ENCODE measurements around the gene PPM1J. TPM values are rescaled to one million over a fixed set of nuclear protein-coding genes. Genes with fewer than 3 reads are reported as not detected.
A peak's percentile ranks its signal among the peaks of the same experiment; 100 is the strongest.

The PPM1J gene
- total RNA-seq, 1 donor from 2014 or later: 1.8 TPM

- intact Hi-C loops (cut with DNase I): no loop called here
- no peak for ATAC-seq
- no peak for DNase-seq (ENCODE audit: low spot score)
These were observed 18.4 kb downstream of the PPM1J start for GRCh38 chr1:112696578-112697314.

- intact Hi-C loops (cut with DNase I): no loop called here
- no peak for ATAC-seq
- no peak for DNase-seq (ENCODE audit: low spot score)
These were observed 19.9 kb downstream of the PPM1J start for GRCh38 chr1:112695276-112695675.

- DNase-seq (ENCODE audit: low spot score): no peak
- no peak for ATAC-seq
- intact Hi-C loops (cut with DNase I): no loop called here
These were observed 20.7 kb downstream of the PPM1J start for GRCh38 chr1:112694363-112694929.

- intact Hi-C loops (cut with DNase I): no loop called here
- no peak for DNase-seq (ENCODE audit: low spot score)
- ATAC-seq: no peak
These were observed 21.3 kb downstream of the PPM1J start for GRCh38 chr1:112693821-112694220.

GRCh38 chr1:112692681-112693080 is 22.5 kb downstream of the PPM1J start:
- no peak for DNase-seq (ENCODE audit: low spot score)
- intact Hi-C loops (cut with DNase I): no loop called here
- ATAC-seq: no peak

GRCh38 chr1:112689842-112690237 is 25.3 kb downstream of the PPM1J start:
- DNase-seq (ENCODE audit: low spot score) (no peak), ATAC-seq (no peak)
- intact Hi-C loops (cut with DNase I): no loop called here

GRCh38 chr1:112689196-112689841 is 25.8 kb downstream of the PPM1J start:
- peak; percentile 32 for ATAC-seq
- intact Hi-C loops (cut with DNase I): no loop called here

GRCh38 chr1:112688781-112689193 is 26.3 kb downstream of the PPM1J start:
- intact Hi-C loops (cut with DNase I): no loop called here
- DNase-seq (ENCODE audit: low spot score): no peak
- ATAC-seq: peak; percentile 67

More at GRCh38 chr1:112689196-112689841, 25.8 kb downstream of the PPM1J start:
- no peak for DNase-seq (ENCODE audit: low spot score)

- ATAC-seq: peak; percentile 19
- intact Hi-C loops (cut with DNase I): no loop called here
- no peak for DNase-seq (ENCODE audit: low spot score)
These were observed 27.2 kb downstream of the PPM1J start for GRCh38 chr1:112687785-112688496.

- intact Hi-C loops (cut with DNase I): no loop called here
- no peak for ATAC-seq
- DNase-seq (ENCODE audit: low spot score): no peak
These were observed 27.8 kb downstream of the PPM1J start for GRCh38 chr1:112687361-112687760.

- intact Hi-C loops (cut with DNase I): no loop called here
- no peak for ATAC-seq
- no peak for DNase-seq (ENCODE audit: low spot score)
These were observed 28.3 kb downstream of the PPM1J start for GRCh38 chr1:112686835-112687234.

GRCh38 chr1:112686417-112686816 is 28.7 kb downstream of the PPM1J start:
- DNase-seq (ENCODE audit: low spot score): no peak
- ATAC-seq: no peak
- intact Hi-C loops (cut with DNase I): no loop called here

- no peak for DNase-seq (ENCODE audit: low spot score)
- ATAC-seq: no peak
- intact Hi-C loops (cut with DNase I): no loop called here
These were observed 29.2 kb downstream of the PPM1J start for GRCh38 chr1:112685913-112686312.

- intact Hi-C loops (cut with DNase I): no loop called here
- DNase-seq (ENCODE audit: low spot score): no peak
- ATAC-seq: no peak
These were observed 36.5 kb downstream of the PPM1J start for GRCh38 chr1:112678605-112679004.

- DNase-seq (ENCODE audit: low spot score) (no peak), ATAC-seq (no peak)
- intact Hi-C loops (cut with DNase I): no loop called here
These were observed 37.6 kb downstream of the PPM1J start for GRCh38 chr1:112677501-112677900.

- intact Hi-C loops (cut with DNase I): no loop called here
- ATAC-seq (no peak), DNase-seq (ENCODE audit: low spot score) (no peak)
These were observed 38.6 kb downstream of the PPM1J start for GRCh38 chr1:112676543-112676942.

- intact Hi-C loops (cut with DNase I): no loop called here
- ATAC-seq (no peak), DNase-seq (ENCODE audit: low spot score) (no peak)
These were observed 39.3 kb downstream of the PPM1J start for GRCh38 chr1:112675728-112676381.

- DNase-seq (ENCODE audit: low spot score) (peak; percentile 75), ATAC-seq (peak; percentile 44)
- intact Hi-C loops (cut with DNase I): no loop called here
These were observed 40.0 kb downstream of the PPM1J start for GRCh38 chr1:112674986-112675727.
